GM12874 (cell line): ENCODE data around the gene HK1.

Experiments
- CTCF ChIP-seq: IDR thresholded peaks from 2 replicates; pipeline ENCODE4 v1.5.1; 2011; ENCODE audit warnings: low read depth, mild to moderate bottlenecking, control low read depth, low read length, moderate library complexity; ENCODE audit not compliant: insufficient read depth

HK1 gene

GRCh38 chr10:69334302-69335062, 56.2 kb downstream of the HK1 start:
- no peak for TF ChIP-seq CTCF

GRCh38 chr10:69335063-69335587, 56.8 kb downstream of the HK1 start:
- TF ChIP-seq CTCF, result no peak

- TF ChIP-seq CTCF, result no peak
Measured at GRCh38 chr10:69335613-69336012, 57.3 kb downstream of the HK1 start.

GRCh38 chr10:69336952-69337295, 58.6 kb downstream of the HK1 start:
- no peak for TF ChIP-seq CTCF

- TF ChIP-seq CTCF, result no peak
Measured at GRCh38 chr10:69337296-69338132, 59.2 kb downstream of the HK1 start.

- no peak for TF ChIP-seq CTCF
Measured at GRCh38 chr10:69338133-69338456, 59.8 kb downstream of the HK1 start.

GRCh38 chr10:69338547-69339450, 60.5 kb downstream of the HK1 start:
- TF ChIP-seq CTCF, result no peak
